Liver (tissue), 9 donors: Measurements from ENCODE around the gene NTPCR. TPM values are rescaled to one million over a fixed set of nuclear protein-coding genes. Genes with fewer than 3 reads are reported as not detected.

Experiments
- DNase-seq: peaks from one replicate; pipeline ENCODE4 v3.0.0-alpha.2; 2017; ENCODE audit warnings: low spot score
- H3K27ac ChIP-seq, 2 donors: one replicate each; pipeline ENCODE4 v1.7.0; 2013; ENCODE audit warnings: inconsistent platforms in 2 of 2, low read length in 2 of 2, control low read depth in 1 of 2, low read depth in 1 of 2, mild to moderate bottlenecking in 1 of 2
- H3K27me3 ChIP-seq, 4 donors: one replicate each; pipeline versions ENCODE4 v1.6.1 to v1.7.0; 2013; ENCODE audit warnings: low read length in 3 of 4, inconsistent platforms in 1 of 4, mild to moderate bottlenecking in 1 of 4, moderate library complexity in 1 of 4; ENCODE audit not compliant: control insufficient read depth in 4 of 4, insufficient read depth in 4 of 4
- H3K36me3 ChIP-seq, 4 donors: one replicate each; pipeline versions ENCODE4 v1.6.1 to v1.7.0; 2013; ENCODE audit warnings: low read length in 3 of 4, mild to moderate bottlenecking in 3 of 4, low read depth in 1 of 4, moderate library complexity in 1 of 4; ENCODE audit not compliant: control insufficient read depth in 4 of 4, insufficient read depth in 3 of 4
- H3K4me1 ChIP-seq, 4 donors: one replicate each; pipeline versions ENCODE4 v1.6.1 to v1.7.0; 2013; ENCODE audit warnings: low read length in 3 of 4, mild to moderate bottlenecking in 3 of 4, moderate library complexity in 1 of 4; ENCODE audit not compliant: control insufficient read depth in 4 of 4, insufficient read depth in 4 of 4
- H3K4me3 ChIP-seq, 3 donors: one replicate each; pipeline versions ENCODE4 v1.6.1 to v1.7.0; 2013; ENCODE audit warnings: low read length in 3 of 3, control low read depth in 1 of 3, low read depth in 1 of 3, mild to moderate bottlenecking in 1 of 3
- H3K9ac ChIP-seq, 2 donors: one replicate each; pipeline ENCODE4 v1.7.0; 2013; ENCODE audit warnings: low read length in 2 of 2, mild to moderate bottlenecking in 2 of 2, moderate library complexity in 2 of 2, control low read depth in 1 of 2, low read depth in 1 of 2
- H3K9me3 ChIP-seq, 4 donors: one replicate each; pipeline versions ENCODE4 v1.6.1 to v1.7.0; 2013; ENCODE audit warnings: low read length in 3 of 4; ENCODE audit not compliant: control insufficient read depth in 4 of 4
- ATF3 ChIP-seq: IDR thresholded peaks from 2 replicates; pipeline ENCODE4 v1.6.1; 2016; ENCODE audit warnings: antibody characterized with exemption
- EGR1 ChIP-seq, 2 donors: IDR thresholded peaks; 2 replicates each; pipeline ENCODE4 v1.6.1; 2016 to 2018; ENCODE audit warnings: antibody characterized with exemption in 2 of 2, low read depth in 2 of 2
- FOXA1 ChIP-seq: IDR thresholded peaks from 2 replicates; pipeline ENCODE4 v1.6.1; 2016; ENCODE audit warnings: antibody characterized with exemption
- FOXA2 ChIP-seq: IDR thresholded peaks from 2 replicates; pipeline ENCODE4 v1.6.1; 2016; ENCODE audit warnings: antibody characterized with exemption
- GABPA ChIP-seq, 2 donors: IDR thresholded peaks in 1 of 2; conservative IDR thresholded peaks in 1 of 2; 2 replicates each; pipeline ENCODE4 v1.6.1; 2016; ENCODE audit warnings: antibody characterized with exemption in 2 of 2, mild to moderate bottlenecking in 1 of 2, moderate library complexity in 1 of 2
- HNF4A ChIP-seq, 2 donors: conservative IDR thresholded peaks; 2 replicates each; pipeline ENCODE4 v1.6.1; 2016; ENCODE audit warnings: antibody characterized with exemption in 2 of 2, mild to moderate bottlenecking in 2 of 2
- HNF4G ChIP-seq: IDR thresholded peaks from 2 replicates; pipeline ENCODE4 v1.6.1; 2016; ENCODE audit warnings: antibody characterized with exemption
- JUND ChIP-seq, 2 donors: IDR thresholded peaks; 2 replicates each; pipeline ENCODE4 v1.6.1; 2016; ENCODE audit warnings: antibody characterized with exemption in 2 of 2
- MAX ChIP-seq: IDR thresholded peaks from 2 replicates; pipeline ENCODE4 v1.6.1; 2016; ENCODE audit warnings: antibody characterized with exemption
- NR2F2 ChIP-seq: IDR thresholded peaks from 2 replicates; pipeline ENCODE4 v1.6.1; 2016; ENCODE audit warnings: antibody characterized with exemption
- RAD21 ChIP-seq, 2 donors: IDR thresholded peaks; 2 replicates each; pipeline ENCODE4 v1.6.1; 2016; ENCODE audit warnings: antibody characterized with exemption in 2 of 2, mild to moderate bottlenecking in 2 of 2
- REST ChIP-seq: IDR thresholded peaks from 2 replicates; pipeline ENCODE4 v1.6.1; 2016; ENCODE audit warnings: antibody characterized with exemption, mild to moderate bottlenecking
- RXRA ChIP-seq, 2 donors: IDR thresholded peaks; 2 replicates each; pipeline ENCODE4 v1.6.1; 2017 to 2018; ENCODE audit warnings: antibody characterized with exemption in 2 of 2, mild to moderate bottlenecking in 1 of 2
- SP1 ChIP-seq: IDR thresholded peaks from 2 replicates; pipeline ENCODE4 v1.6.1; 2018; ENCODE audit warnings: antibody characterized with exemption, mild to moderate bottlenecking
- TAF1 ChIP-seq: conservative IDR thresholded peaks from 2 replicates; pipeline ENCODE4 v1.6.1; 2016; ENCODE audit warnings: antibody characterized with exemption, mild to moderate bottlenecking
- YY1 ChIP-seq: IDR thresholded peaks from 2 replicates; pipeline ENCODE4 v1.6.1; 2016; ENCODE audit warnings: antibody characterized with exemption, mild to moderate bottlenecking
- ZBTB33 ChIP-seq: IDR thresholded peaks from 2 replicates; pipeline ENCODE4 v1.6.1; 2016; ENCODE audit warnings: antibody characterized with exemption
- WGBS: extraction: QIAGEN DNeasy Blood & Tissue Kit; methylation state at CpG from one replicate; pipeline ENCODE4 v1.1.7; 2013; 5-methylcytosine and 5-hydroxymethylcytosine counted together
- polyA plus RNA-seq, 2 donors: library from polyadenylated mRNA; stranded (reverse) in 1 of 2; unstranded in 1 of 2; fragments of 200-250 nt in 1 of 2; fragments of >200 nt in 1 of 2; fragmentation: Nextera tagmentation in 1 of 2; extraction: Ambion mirVana in 1 of 2; gene quantifications; one replicate each; pipeline versions ENCODE4 v1.2.1 to v1.2.3, GENCODE V29; 2013 to 2015
- total RNA-seq, 2 donors: library from RNA; depleted of rRNA; stranded (reverse); fragments of >200 nt; gene quantifications; one replicate each; pipeline ENCODE4 v1.2.3, GENCODE V29; 2014
- TF ChIP-seq, protein P1 (sequence below): fragments of 150-350 bp; IDR thresholded peaks from 2 replicates; pipeline ENCODE4 v1.5.1; 2017; ENCODE audit warnings: improper control_type of control experiment, low read depth, low read length; ENCODE audit not compliant: missing input control
- donor health status: healthy.
- donor health status: healthy.
- donor health status: healthy.
- donor health status: healthy.
- donor health status: healthy.

Gene NTPCR
- total and polyA plus RNA-seq, 4 donors = 7.2 to 37.2 (median 19.2) TPM

- WGBS = 90% methylated on average over 2 of the region's 2 CpGs
- Histone ChIP-seq H3K27me3 (no peaks in the 10 kb centered on the region), H3K36me3 (no peaks in the 10 kb centered on the region), H3K4me1 (no peaks in the 10 kb centered on the region), H3K9me3 (no peaks in the 10 kb centered on the region), H3K9ac (no peak overlapping the region), H3K4me3 (no peak overlapping the region), H3K27ac (no peak overlapping the region)
- DNase-seq = no peak
- TF ChIP-seq ZBTB33 (no peak), FOXA1 (no peak), FOXA2 (no peak), NR2F2 (no peak), SP1 (no peak), EGR1 (IDR thresholded peaks at IDR 0.05; ENCODE audit: low read depth in 2 of 2) (no peak), HNF4A (conservative IDR thresholded peaks at IDR 0.05) (no peak), RXRA (IDR thresholded peaks at IDR 0.05) (no peak)
- TF ChIP-seq, protein P1, sequence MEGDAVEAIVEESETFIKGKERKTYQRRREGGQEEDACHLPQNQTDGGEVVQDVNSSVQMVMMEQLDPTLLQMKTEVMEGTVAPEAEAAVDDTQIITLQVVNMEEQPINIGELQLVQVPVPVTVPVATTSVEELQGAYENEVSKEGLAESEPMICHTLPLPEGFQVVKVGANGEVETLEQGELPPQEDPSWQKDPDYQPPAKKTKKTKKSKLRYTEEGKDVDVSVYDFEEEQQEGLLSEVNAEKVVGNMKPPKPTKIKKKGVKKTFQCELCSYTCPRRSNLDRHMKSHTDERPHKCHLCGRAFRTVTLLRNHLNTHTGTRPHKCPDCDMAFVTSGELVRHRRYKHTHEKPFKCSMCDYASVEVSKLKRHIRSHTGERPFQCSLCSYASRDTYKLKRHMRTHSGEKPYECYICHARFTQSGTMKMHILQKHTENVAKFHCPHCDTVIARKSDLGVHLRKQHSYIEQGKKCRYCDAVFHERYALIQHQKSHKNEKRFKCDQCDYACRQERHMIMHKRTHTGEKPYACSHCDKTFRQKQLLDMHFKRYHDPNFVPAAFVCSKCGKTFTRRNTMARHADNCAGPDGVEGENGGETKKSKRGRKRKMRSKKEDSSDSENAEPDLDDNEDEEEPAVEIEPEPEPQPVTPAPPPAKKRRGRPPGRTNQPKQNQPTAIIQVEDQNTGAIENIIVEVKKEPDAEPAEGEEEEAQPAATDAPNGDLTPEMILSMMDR = no peak
Measured at GRCh38 chr1:232921381-232921780, 29.0 kb upstream of the NTPCR start.

DNA sequence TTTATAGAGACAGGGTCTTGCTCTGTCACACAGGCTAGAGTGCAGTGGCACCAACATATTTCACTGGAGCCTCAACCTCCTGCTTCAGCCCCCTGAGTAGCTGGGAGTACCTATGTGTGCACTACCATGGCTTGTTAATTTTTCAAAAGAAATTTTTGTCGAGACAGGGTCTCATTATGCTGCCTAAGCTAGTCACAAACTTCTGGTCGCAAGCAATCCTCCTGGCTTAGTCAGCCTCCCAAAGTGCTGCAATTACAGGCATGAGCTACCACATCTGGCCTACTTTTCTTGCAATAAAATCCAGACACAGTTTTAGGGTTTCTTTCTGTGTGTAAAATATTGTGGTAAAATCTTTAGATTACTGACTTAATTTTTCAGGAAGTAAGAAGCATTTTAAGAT lies 27.9 kb upstream of the NTPCR start:
- Histone ChIP-seq H3K4me1 (no peaks in the 10 kb centered on the region), H3K9ac (no peak overlapping the region), H3K4me3 (no peak overlapping the region), H3K36me3 (no peaks in the 10 kb centered on the region), H3K27ac (no peak overlapping the region), H3K27me3 (no peaks in the 10 kb centered on the region), H3K9me3 (no peaks in the 10 kb centered on the region)
- no peak for DNase-seq
- TF ChIP-seq SP1 = no peak
- TF ChIP-seq RAD21 (IDR thresholded peaks at IDR 0.05) = no peak
- no peak for TF ChIP-seq HNF4G
- no peak for TF ChIP-seq RXRA (IDR thresholded peaks at IDR 0.05)
- no peak for TF ChIP-seq ATF3
- TF ChIP-seq EGR1 (IDR thresholded peaks at IDR 0.05; ENCODE audit: low read depth in 2 of 2) = no peak
- TF ChIP-seq, protein P1 = no peak
- TF ChIP-seq FOXA2 = no peak
- no peak for TF ChIP-seq JUND (IDR thresholded peaks at IDR 0.05)
- TF ChIP-seq FOXA1 = no peak
- TF ChIP-seq GABPA (IDR thresholded peaks at IDR 0.05 in 1 of 2, conservative IDR thresholded peaks at IDR 0.05 in 1 of 2) = no peak
- TF ChIP-seq TAF1 = no peak
- no peak for TF ChIP-seq ZBTB33
- TF ChIP-seq NR2F2 = no peak
- no peak for TF ChIP-seq HNF4A (conservative IDR thresholded peaks at IDR 0.05)
- TF ChIP-seq MAX = no peak
- TF ChIP-seq YY1 = no peak
- no peak for TF ChIP-seq REST
- 93% methylated on average over 2 of the region's 2 CpGs for WGBS
